ENCODE data around the gene EPN2.

GRCh38 chr17:19380481-19381301 is 143.5 kb downstream of the EPN2 start:
- TF ChIP-seq, protein P1, sequence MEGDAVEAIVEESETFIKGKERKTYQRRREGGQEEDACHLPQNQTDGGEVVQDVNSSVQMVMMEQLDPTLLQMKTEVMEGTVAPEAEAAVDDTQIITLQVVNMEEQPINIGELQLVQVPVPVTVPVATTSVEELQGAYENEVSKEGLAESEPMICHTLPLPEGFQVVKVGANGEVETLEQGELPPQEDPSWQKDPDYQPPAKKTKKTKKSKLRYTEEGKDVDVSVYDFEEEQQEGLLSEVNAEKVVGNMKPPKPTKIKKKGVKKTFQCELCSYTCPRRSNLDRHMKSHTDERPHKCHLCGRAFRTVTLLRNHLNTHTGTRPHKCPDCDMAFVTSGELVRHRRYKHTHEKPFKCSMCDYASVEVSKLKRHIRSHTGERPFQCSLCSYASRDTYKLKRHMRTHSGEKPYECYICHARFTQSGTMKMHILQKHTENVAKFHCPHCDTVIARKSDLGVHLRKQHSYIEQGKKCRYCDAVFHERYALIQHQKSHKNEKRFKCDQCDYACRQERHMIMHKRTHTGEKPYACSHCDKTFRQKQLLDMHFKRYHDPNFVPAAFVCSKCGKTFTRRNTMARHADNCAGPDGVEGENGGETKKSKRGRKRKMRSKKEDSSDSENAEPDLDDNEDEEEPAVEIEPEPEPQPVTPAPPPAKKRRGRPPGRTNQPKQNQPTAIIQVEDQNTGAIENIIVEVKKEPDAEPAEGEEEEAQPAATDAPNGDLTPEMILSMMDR (IDR thresholded peaks at IDR 0.05) = no peak
- TF ChIP-seq POLR2A (IDR thresholded peaks at IDR 0.05) = no peak

All from adrenal gland (tissue), 5 donors.